HG02870 (cell line): ENCODE data around the gene C19orf25.
"Not testable (repeated sequence)": the region's sequence is repeated elsewhere in the genome, so short reads cannot be mapped to it uniquely, and the experiment has no call there.

Experiments used
- ATAC-seq: cut with Tn5 transposase; IDR thresholded peaks from one replicate; pipeline ENCODE4 v1.9.1; 2021; ENCODE audit warnings: mild to moderate bottlenecking, moderate library complexity; ENCODE audit not compliant: unreplicated experiment

The C19orf25 gene

GRCh38 chr19:1481893-1482360 is 2.9 kb upstream of the C19orf25 start:
- no peak for ATAC-seq

DNA sequence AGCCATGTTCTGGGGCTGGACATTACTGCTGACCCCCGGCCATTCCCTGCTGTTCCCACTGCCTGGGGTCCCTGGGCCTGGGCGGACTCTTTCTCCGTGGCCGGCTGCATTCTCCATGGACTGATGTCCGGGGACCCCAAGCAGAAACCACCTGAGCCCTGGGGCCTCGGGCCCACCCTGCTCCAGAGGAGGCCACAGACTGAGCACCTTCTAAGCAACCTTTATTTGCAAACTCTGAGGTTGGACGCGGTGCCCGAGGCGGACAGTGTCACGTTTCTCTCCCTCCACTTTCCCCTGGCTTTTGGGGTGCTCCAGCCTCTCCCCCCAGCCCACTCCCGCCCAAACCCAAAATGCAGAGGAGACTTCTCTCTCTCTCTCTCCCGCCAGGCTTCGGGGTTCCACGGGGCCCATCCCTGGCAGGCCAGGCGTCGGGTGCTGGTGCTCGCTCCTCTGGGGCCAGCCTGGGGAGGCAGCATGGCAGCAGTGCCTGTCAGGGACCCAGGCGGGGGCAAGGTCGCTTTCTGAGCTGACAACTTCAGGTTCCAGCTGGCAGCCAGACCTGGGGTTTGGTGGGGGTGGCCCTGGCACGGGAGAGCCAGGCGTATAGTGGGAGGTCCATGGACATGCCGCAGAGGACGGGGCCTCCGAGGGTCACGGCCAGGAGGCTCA is 2.3 kb upstream of the C19orf25 start:
- ATAC-seq: no peak

DNA sequence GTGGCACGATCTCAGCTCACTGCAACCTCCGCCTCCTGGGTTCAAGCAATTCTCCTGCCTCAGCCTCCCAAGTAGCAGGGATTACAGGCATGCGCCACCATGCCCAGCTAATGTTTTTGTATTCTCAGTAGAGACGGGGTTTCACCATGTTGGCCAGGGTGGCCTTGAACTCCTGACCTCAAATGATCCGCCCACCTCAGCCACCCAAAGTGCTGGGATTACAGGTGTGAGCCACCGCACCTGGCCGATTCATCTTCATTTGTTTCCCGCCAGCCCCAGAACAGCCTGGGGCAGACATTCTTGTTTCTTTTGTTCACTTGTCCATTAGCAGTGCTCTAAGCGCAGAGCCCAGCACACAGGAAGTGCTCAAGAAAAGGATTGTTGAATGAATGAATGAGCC is 2.0 kb downstream of the C19orf25 start:
- not testable (repeated sequence) for ATAC-seq

DNA sequence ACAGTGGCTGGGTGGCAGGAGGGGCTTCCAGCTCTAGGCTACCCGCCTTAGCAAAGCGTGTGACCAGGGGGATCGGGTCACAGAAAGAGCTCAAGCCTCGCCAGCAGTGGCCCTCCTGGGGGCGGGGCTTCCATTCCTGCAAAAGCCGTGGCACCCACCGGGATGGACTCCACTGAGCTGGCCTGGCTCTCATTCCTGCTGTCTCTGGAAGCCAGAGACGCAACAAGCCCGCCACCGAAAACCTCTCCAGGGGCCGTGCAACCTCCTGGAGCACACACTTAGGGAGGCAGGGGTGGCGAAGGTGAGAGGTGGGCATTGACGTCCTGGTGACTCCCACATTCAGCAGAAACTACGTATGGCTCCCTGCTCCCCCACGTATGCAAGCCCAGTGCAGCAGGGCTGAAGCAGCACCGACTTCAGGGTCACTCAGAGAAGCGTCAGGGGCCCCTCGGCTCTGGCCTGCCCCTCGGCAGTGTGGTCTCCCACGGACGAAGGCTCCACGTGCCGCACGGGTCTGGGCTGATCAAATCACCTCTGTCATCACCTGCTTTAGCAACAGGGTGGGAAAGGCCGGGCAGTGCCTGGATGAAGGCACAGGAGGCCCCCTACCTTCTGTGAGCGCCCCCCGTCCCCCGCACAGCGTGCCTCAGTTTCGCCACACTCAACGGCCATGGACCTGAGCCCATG is 3.1 kb downstream of the C19orf25 start:
- no peak for ATAC-seq

DNA sequence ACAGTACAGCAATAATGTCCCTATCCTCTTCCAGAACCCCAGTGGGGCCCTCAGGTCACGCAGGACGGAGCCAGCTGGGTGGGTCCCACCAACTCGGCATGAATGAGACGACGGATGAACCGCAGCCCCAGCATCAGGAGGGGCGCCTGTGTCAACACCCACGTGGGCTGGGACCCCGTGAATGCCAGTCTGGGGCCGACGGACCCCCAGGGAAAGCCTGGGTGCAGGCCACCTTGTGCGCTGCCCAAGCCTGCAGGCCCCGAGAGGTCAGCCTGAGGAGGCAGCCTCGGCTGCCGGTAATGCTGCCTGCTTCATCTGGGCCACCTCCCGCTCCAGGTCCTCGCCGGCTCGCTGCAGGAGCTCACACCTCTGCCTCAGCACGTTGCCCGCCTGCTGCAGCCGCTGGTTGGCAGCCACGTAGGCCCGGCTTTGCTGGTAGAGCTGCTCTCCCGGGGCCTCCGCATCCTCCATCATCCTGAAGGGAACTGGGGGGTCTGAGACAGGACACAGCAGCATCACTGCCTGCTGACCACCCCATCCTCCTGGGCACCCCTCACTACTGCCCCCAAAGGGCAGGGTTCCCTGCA is 4.2 kb downstream of the C19orf25 start:
- no peak for ATAC-seq

GRCh38 chr19:1474011-1474764 is 4.8 kb downstream of the C19orf25 start:
- no peak for ATAC-seq

DNA sequence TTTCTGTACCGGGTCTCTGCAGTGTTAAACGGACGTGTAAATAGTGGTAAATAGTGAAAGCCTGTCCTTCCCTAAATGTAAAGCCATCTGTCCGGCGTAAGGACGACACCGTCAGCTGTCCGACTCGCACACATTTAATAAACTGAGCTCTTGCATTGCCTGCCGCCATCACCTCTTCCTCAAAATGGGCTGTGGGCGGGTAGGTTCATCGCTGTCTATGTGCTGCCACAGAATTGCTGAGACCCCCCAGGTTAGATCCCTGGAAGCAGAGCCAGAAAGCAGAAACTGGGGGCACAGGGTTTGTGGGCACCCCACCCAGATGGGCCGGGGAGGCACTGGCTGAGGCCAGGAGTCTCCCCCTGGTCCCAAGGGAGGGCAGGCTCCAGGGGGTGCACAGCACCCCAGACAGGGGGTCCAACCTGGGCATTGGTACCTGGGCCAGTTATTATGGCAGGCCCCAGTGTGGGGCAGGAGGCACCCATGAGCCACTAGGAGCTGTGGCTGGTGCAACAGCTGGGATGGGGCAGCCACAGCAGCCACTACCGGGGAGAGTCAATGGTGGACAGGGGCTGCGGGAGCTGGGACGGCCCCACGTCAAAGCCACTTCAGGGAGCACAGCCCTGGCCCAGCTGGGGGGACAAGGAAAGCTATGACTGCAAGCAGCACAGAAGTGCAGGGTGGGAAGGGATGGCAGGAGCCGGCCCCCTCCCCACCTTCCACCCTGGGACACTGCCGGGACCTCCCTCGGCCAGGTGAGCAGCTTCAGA is 5.7 kb downstream of the C19orf25 start:
- no peak for ATAC-seq

- no peak for ATAC-seq
These were observed 6.6 kb downstream of the C19orf25 start for GRCh38 chr19:1472231-1473084.

- ATAC-seq: no peak
These were observed 7.4 kb downstream of the C19orf25 start for GRCh38 chr19:1471515-1472160.

- no peak for ATAC-seq
These were observed 8.0 kb downstream of the C19orf25 start for GRCh38 chr19:1471010-1471514.

GRCh38 chr19:1470305-1471009 is 8.6 kb downstream of the C19orf25 start:
- no peak for ATAC-seq

GRCh38 chr19:1470055-1470304 is 9.0 kb downstream of the C19orf25 start:
- no peak for ATAC-seq

- no peak for ATAC-seq
These were observed 9.6 kb downstream of the C19orf25 start for GRCh38 chr19:1469255-1470054.

- no peak for ATAC-seq
These were observed 10.2 kb downstream of the C19orf25 start for GRCh38 chr19:1468821-1469254.

GRCh38 chr19:1468274-1468820 is 10.7 kb downstream of the C19orf25 start:
- no peak for ATAC-seq

DNA sequence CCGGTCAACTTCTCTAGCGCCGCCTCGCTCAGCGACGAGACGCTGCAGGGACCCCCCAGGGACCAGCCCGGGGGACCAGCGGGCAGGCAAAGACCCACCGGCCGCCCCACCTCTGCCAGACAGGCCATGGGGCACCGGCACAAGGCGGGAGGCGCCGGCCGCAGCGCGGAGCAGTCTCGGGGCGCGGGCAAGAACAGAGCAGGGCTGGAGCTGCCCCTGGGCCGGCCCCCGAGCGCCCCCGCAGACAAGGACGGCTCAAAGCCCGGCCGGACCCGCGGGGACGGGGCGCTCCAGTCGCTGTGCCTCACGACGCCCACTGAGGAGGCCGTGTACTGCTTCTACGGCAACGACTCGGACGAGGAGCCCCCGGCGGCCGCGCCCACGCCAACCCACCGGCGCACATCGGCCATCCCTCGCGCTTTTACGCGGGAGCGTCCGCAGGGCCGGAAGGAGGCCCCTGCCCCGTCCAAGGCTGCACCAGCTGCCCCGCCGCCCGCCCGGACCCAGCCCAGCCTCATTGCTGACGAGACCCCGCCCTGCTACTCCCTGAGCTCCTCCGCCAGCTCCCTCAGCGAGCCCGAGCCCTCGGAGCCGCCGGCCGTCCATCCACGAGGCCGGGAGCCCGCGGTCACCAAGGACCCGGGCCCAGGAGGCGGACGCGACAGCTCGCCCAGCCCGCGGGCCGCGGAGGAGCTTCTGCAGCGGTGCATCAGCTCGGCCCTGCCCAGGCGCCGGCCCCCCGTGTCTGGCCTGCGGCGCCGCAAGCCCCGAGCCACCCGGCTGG is 11.3 kb downstream of the C19orf25 start:
- no peak for ATAC-seq

GRCh38 chr19:1467215-1467489 is 11.9 kb downstream of the C19orf25 start:
- ATAC-seq: no peak
